AG04450 (cell line): Measurements from ENCODE around the gene DGKH. TPM values are rescaled to one million over a fixed set of nuclear protein-coding genes. Genes with fewer than 3 reads are reported as not detected.
"Not testable (repeated sequence)": the region's sequence is repeated elsewhere in the genome, so short reads cannot be mapped to it uniquely, and the experiment has no call there.

Source experiments
- CTCF ChIA-PET: fragments of 300-600, 350-600 bp; formaldehyde crosslinking; extraction: SDS; loops from one replicate; lab custom pipeline; 2022; ENCODE audit warnings: antibody characterized with exemption, inconsistent platforms; lab: Charles Lee
- POLR2A ChIA-PET: fragments of 350-600 bp; formaldehyde crosslinking; extraction: SDS; loops from one replicate; lab custom pipeline; 2021; ENCODE audit warnings: antibody characterized with exemption, inconsistent platforms; lab: Yijun Ruan, JAX
- DNase-seq: peaks from one replicate; pipeline ENCODE4 v3.0.0-alpha.2; 2011; ENCODE audit warnings: low read depth, low spot score
- H3K27ac ChIP-seq: one replicate; pipeline ENCODE4 v1.5.1; 2012; ENCODE audit warnings: low read depth, low read length, control low read depth
- H3K27me3 ChIP-seq: one replicate; pipeline ENCODE4 v1.6.0; 2012; ENCODE audit warnings: low read length; ENCODE audit not compliant: control insufficient read depth, insufficient read depth
- H3K4me3 ChIP-seq: 2 replicates; pipeline ENCODE4 v1.5.1; 2011; ENCODE audit warnings: mild to moderate bottlenecking, low read depth, low read length, control low read depth
- H3K9me3 ChIP-seq: 2 replicates; pipeline ENCODE4 v1.5.1; 2012; ENCODE audit warnings: low read length; ENCODE audit not compliant: control insufficient read depth, insufficient read depth
- CTCF ChIP-seq: IDR thresholded peaks from 2 replicates; pipeline ENCODE4 v1.5.1; 2011; ENCODE audit warnings: low read depth, low read length, control low read depth, inconsistent platforms
- polyA plus RNA-seq: library from polyadenylated mRNA; depleted of rRNA; stranded (reverse); fragments of >200 nt; gene quantifications from 2 replicates; pipeline ENCODE4 v1.2.3, GENCODE V29; 2011

Gene DGKH
- polyA plus RNA-seq, 1 experiment = 4.3 TPM

GRCh38 chr13:42140494-42140893, 92.0 kb downstream of the DGKH start:
- Histone ChIP-seq H3K4me3 (no peak overlapping the region), H3K9me3 (no peaks in the 10 kb centered on the region), H3K27ac (no peak overlapping the region), H3K27me3 (no peaks in the 10 kb centered on the region)
- ChIA-PET CTCF (no interaction called here), POLR2A (no interaction called here)
- no peak for DNase-seq
- no peak for TF ChIP-seq CTCF

- H3K4me3 ChIP-seq, CTCF ChIA-PET, H3K27me3 ChIP-seq, DNase-seq, POLR2A ChIA-PET, H3K9me3 ChIP-seq, H3K27ac ChIP-seq: not testable (repeated sequence)
Measured at GRCh38 chr13:42141052-42141451, 92.6 kb downstream of the DGKH start.

- no peak for DNase-seq
- ChIA-PET POLR2A (no interaction called here), CTCF (no interaction called here)
- no peak for TF ChIP-seq CTCF
- H3K27ac ChIP-seq = no peak overlapping the region
- no peaks in the 10 kb centered on the region for H3K27me3 ChIP-seq
- H3K9me3 ChIP-seq = no peaks in the 10 kb centered on the region
- H3K4me3 ChIP-seq = no peak overlapping the region
Measured at GRCh38 chr13:42146359-42146758, 97.9 kb downstream of the DGKH start.

GRCh38 chr13:42148538-42148937, 100.1 kb downstream of the DGKH start:
- CTCF ChIA-PET = no interaction called here
- POLR2A ChIA-PET = no interaction called here
- Histone ChIP-seq H3K9me3 (no peaks in the 10 kb centered on the region), H3K27ac (no peak overlapping the region), H3K27me3 (no peaks in the 10 kb centered on the region), H3K4me3 (no peak overlapping the region)
- TF ChIP-seq CTCF = no peak
- no peak for DNase-seq

- Histone ChIP-seq H3K9me3 (no peaks in the 10 kb centered on the region), H3K4me3 (no peak overlapping the region), H3K27ac (no peak overlapping the region), H3K27me3 (no peaks in the 10 kb centered on the region)
- ChIA-PET POLR2A (no interaction called here), CTCF (no interaction called here)
- no peak for DNase-seq
- TF ChIP-seq CTCF = no peak
Measured at GRCh38 chr13:42149136-42149535, 100.7 kb downstream of the DGKH start.

GRCh38 chr13:42151781-42152180, 103.3 kb downstream of the DGKH start:
- TF ChIP-seq CTCF = no peak
- Histone ChIP-seq H3K27me3 (no peaks in the 10 kb centered on the region), H3K9me3 (no peaks in the 10 kb centered on the region), H3K27ac (no peak overlapping the region), H3K4me3 (no peak overlapping the region)
- ChIA-PET CTCF (no interaction called here), POLR2A (no interaction called here)
- DNase-seq = no peak
